Pancreas (tissue), 10 donors: ENCODE measurements around the gene PLEKHG5. TPM values are rescaled to one million over a fixed set of nuclear protein-coding genes. Genes with fewer than 3 reads are reported as not detected.

Source experiments
- ATAC-seq, 4 donors: fragments of 200-7000 bp; cut with Tn5 transposase; one replicate each; pipeline versions ENCODE4 v1.8.0 to v1.9.1; 2020; ENCODE audit warnings: mild to moderate bottlenecking in 4 of 4, moderate library complexity in 4 of 4
- DNase-seq, 6 donors: peaks; one replicate each; pipeline ENCODE4 v3.0.0-alpha.2; 2020
- FAIRE-seq: peaks from 2 replicates; lab custom pipeline; 2012; peaks lifted over from hg19 to GRCh38; lab: Jason Lieb, UNC
- H3K27ac ChIP-seq, 4 donors: fragments of 200-600 bp; sonication (generic); 1 replicate in 3 of 4; 2 replicates in 1 of 4; pipeline versions ENCODE4 v1.5.0 to v1.8.0; 2020
- H3K27me3 ChIP-seq, 4 donors: fragments of 200-600 bp; one replicate each; pipeline ENCODE4 v1.8.0; 2021
- H3K36me3 ChIP-seq, 3 donors: fragments of 200-600 bp; sonication (generic) in 1 of 3; one replicate each; pipeline versions ENCODE4 v1.5.0 to v1.8.0; 2020 to 2021
- H3K4me1 ChIP-seq, 3 donors: fragments of 200-600 bp; one replicate each; pipeline ENCODE4 v1.8.0; 2021
- H3K4me3 ChIP-seq, 4 donors: fragments of 200-600 bp; sonication (generic) in 2 of 4; one replicate each; pipeline versions ENCODE4 v1.5.0 to v1.8.0; 2020 to 2021
- H3K9me3 ChIP-seq, 4 donors: fragments of 200-600 bp; one replicate each; pipeline ENCODE4 v1.8.0; 2021
- CTCF ChIP-seq, 4 donors: fragments of 200-600 bp; sonication (generic) in 3 of 4; IDR thresholded peaks; one replicate each; pipeline versions ENCODE4 v1.5.0 to v1.8.0; 2021; ENCODE audit warnings: antibody characterized with exemption in 4 of 4
- WGBS, 2 donors: extraction: QIAGEN DNeasy Blood & Tissue Kit; methylation state at CpG; one replicate each; pipeline ENCODE4 v1.1.7; 2013; 5-methylcytosine and 5-hydroxymethylcytosine counted together
- intact Hi-C, 3 donors: fragments of 100-400 bp; cut with DNase I; formaldehyde crosslinking; loops; one replicate each; pipeline versions ENCODE4 v1.11.1 to v1.14.2; 2022
- polyA plus RNA-seq, 2 donors: library from polyadenylated mRNA; stranded (reverse); fragments of 200-250 nt; gene quantifications; one replicate each; pipeline ENCODE4 v1.2.3, GENCODE V29; 2013
- total RNA-seq, 6 donors: library from RNA; stranded (reverse); fragmentation: NEBNext Ultra II Directional in 4 of 6; extraction: Animal tissue kit (Norgen Biotek cat#: 25700) in 4 of 6; gene quantifications; one replicate each; pipeline versions ENCODE4 v1.2.1 to v1.2.4, GENCODE V29; 2021 to 2023
- donor health status: healthy with polysubstance abuse.
- donor health status: DM: no; HTN: no; CAD: no; lungs with moderate emphysema.
- donor health status: DM: no; HTN: no; CAD: no.
- donor health status: control.
- donor health status: control.
- donor health status: Bipolar disorder and iron deficiency.
- donor health status: DM: yes; HTN: yes; CAD: no.
- donor health status: DM: no; HTN: no; CAD: no.
- donor health status: DM: no; HTN: no; CAD: no.
- donor health status: DM: yes; HTN: yes; CAD: no.

PLEKHG5 gene
- total and polyA plus RNA-seq, 8 donors, result 1.5 to 7.3 (median 2.8) TPM

- intact Hi-C loops, result no loop called here
- Histone ChIP-seq H3K9me3 (no peaks in the 10 kb centered on the region), H3K4me3 (no peak overlapping the region), H3K27me3 (no peaks in the 10 kb centered on the region), H3K27ac (no peak overlapping the region), H3K36me3 (no peaks in the 10 kb centered on the region), H3K4me1 (peaks cover 0 to 3% (median 0%) of the 10 kb centered on the region in 3 donors)
- ATAC-seq (peak; percentile 47 to 66 (median 62)), DNase-seq (peak in 5 of 6 donors; percentile 31 to 84 (median 71)), FAIRE-seq (no peak)
- WGBS, 2 donors, result 33 to 51% methylated on average over 19 of the region's 19 CpGs
- peak; percentile 19 to 59 (median 28) for TF ChIP-seq CTCF (IDR thresholded peaks at IDR 0.05)
Measured at GRCh38 chr1:6445062-6445763, 46.3 kb downstream of the PLEKHG5 start.

GRCh38 chr1:6444377-6444776, 47.1 kb downstream of the PLEKHG5 start:
- no peaks in the 10 kb centered on the region for H3K9me3 ChIP-seq
- TF ChIP-seq CTCF (IDR thresholded peaks at IDR 0.05), result no peak

GRCh38 chr1:6443339-6444115, 47.9 kb downstream of the PLEKHG5 start:
- TF ChIP-seq CTCF (IDR thresholded peaks at IDR 0.05), result no peak
- peak in 1 of 6 donors; percentile 71 for DNase-seq
- no peaks in the 10 kb centered on the region for H3K36me3 ChIP-seq
- no peak overlapping the region for H3K27ac ChIP-seq
- intact Hi-C loops, result no loop called here
- no peak overlapping the region for H3K4me3 ChIP-seq
- FAIRE-seq, result no peak
- H3K9me3 ChIP-seq, result no peaks in the 10 kb centered on the region
- 89 to 95% methylated on average over 19 to 21 of the region's 21 CpGs for WGBS, 2 donors
- H3K4me1 ChIP-seq, result peaks cover 0 to 3% (median 0%) of the 10 kb centered on the region in 3 donors
- ATAC-seq, result no peak
- no peaks in the 10 kb centered on the region for H3K27me3 ChIP-seq

More at GRCh38 chr1:6444377-6444776, 47.1 kb downstream of the PLEKHG5 start:
- ATAC-seq, result no peak
- WGBS, 2 donors, result 81 to 84% methylated on average over 15 of the region's 15 CpGs
- H3K4me3 ChIP-seq, result no peak overlapping the region
- H3K4me1 ChIP-seq, result peaks cover 0 to 3% (median 0%) of the 10 kb centered on the region in 3 donors
- H3K27ac ChIP-seq, result no peak overlapping the region
- intact Hi-C loops, result no loop called here
- H3K36me3 ChIP-seq, result no peaks in the 10 kb centered on the region
- peak in 1 of 6 donors; percentile 55 for DNase-seq
- no peak for FAIRE-seq
- no peaks in the 10 kb centered on the region for H3K27me3 ChIP-seq

- H3K36me3 ChIP-seq, result no peaks in the 10 kb centered on the region
- no peak overlapping the region for H3K27ac ChIP-seq
- intact Hi-C loops, result no loop called here
- no peaks in the 10 kb centered on the region for H3K4me1 ChIP-seq
- H3K27me3 ChIP-seq, result no peaks in the 10 kb centered on the region
- FAIRE-seq (no peak), ATAC-seq (no peak), DNase-seq (peak in 1 of 6 donors; percentile 17)
- no peak for TF ChIP-seq CTCF (IDR thresholded peaks at IDR 0.05)
- 79 to 83% methylated on average over 7 of the region's 7 CpGs for WGBS, 2 donors
- no peaks in the 10 kb centered on the region for H3K9me3 ChIP-seq
- H3K4me3 ChIP-seq, result no peak overlapping the region
Measured at GRCh38 chr1:6441586-6441985, 49.9 kb downstream of the PLEKHG5 start.
